B cell (primary cell): ENCODE results near the gene COL4A3.

Source experiments
- CTCF ChIP-seq: fragments of 200-600 bp; IDR thresholded peaks from one replicate; pipeline ENCODE4 v1.8.0; 2022; ENCODE audit warnings: antibody characterized with exemption, mild to moderate bottlenecking
- EZH2 ChIP-seq: IDR thresholded peaks from 2 replicates; pipeline ENCODE4 v1.6.1; 2012; ENCODE audit warnings: borderline replicate concordance, low read depth, mild to moderate bottlenecking, moderate library complexity, low read length; ENCODE audit not compliant: insufficient read depth, poor library complexity, severe bottlenecking

GRCh38 chr2:227335713-227336112, 171.3 kb downstream of the COL4A3 start:
- TF ChIP-seq CTCF: no peak
- TF ChIP-seq EZH2: no peak
